Natural killer cell (primary cell): Measurements from ENCODE around the gene CSPG5. TPM values are rescaled to one million over a fixed set of nuclear protein-coding genes. Genes with fewer than 3 reads are reported as not detected.
A peak's percentile ranks its signal among the peaks of the same experiment; 100 is the strongest.

Experiments
- ATAC-seq, 3 donors: fragments of 150-1000 bp in 2 of 3; fragments of 200-7000 bp in 1 of 3; cut with Tn5 transposase; 1 replicate in 1 of 3; 2 replicates in 2 of 3; pipeline ENCODE4 v1.10.0; 2021; ENCODE audit warnings: mild to moderate bottlenecking in 2 of 3, moderate library complexity in 2 of 3
- DNase-seq, 2 donors: peaks; one replicate each; pipeline versions ENCODE4 v3.0.0 to v3.0.0-alpha.2; 2013 to 2021; ENCODE audit warnings: mixed read lengths in 1 of 2
- H3K27ac ChIP-seq: one replicate; pipeline ENCODE4 v1.5.1; 2013; ENCODE audit warnings: mild to moderate bottlenecking, low read length
- H3K27me3 ChIP-seq: one replicate; pipeline ENCODE4 v1.6.1; 2013; ENCODE audit warnings: low read length; ENCODE audit not compliant: control insufficient read depth, insufficient read depth
- H3K36me3 ChIP-seq: one replicate; pipeline ENCODE4 v1.6.1; 2013; ENCODE audit warnings: low read length; ENCODE audit not compliant: control insufficient read depth, insufficient read depth
- H3K4me1 ChIP-seq: one replicate; pipeline ENCODE4 v1.6.1; 2013; ENCODE audit warnings: low read length; ENCODE audit not compliant: control insufficient read depth, insufficient read depth
- H3K4me3 ChIP-seq: one replicate; pipeline ENCODE4 v1.5.1; 2013; ENCODE audit warnings: low read length
- H3K9me3 ChIP-seq: one replicate; pipeline ENCODE4 v1.6.1; 2013; ENCODE audit warnings: low read length; ENCODE audit not compliant: control insufficient read depth, insufficient read depth
- H3K27ac Mint-ChIP-seq, 2 donors: one replicate each; pipeline ENCODE4 v1.8.0; 2022; ENCODE audit warnings: mild to moderate bottlenecking in 2 of 2, mixed read lengths in 2 of 2, moderate library complexity in 1 of 2
- H3K27me3 Mint-ChIP-seq, 2 donors: one replicate each; pipeline ENCODE4 v1.8.0; 2022; ENCODE audit warnings: low read depth in 2 of 2, mixed read lengths in 2 of 2
- H3K36me3 Mint-ChIP-seq: one replicate; pipeline ENCODE4 v1.8.0; 2022; ENCODE audit warnings: mixed read lengths
- H3K4me1 Mint-ChIP-seq, 2 donors: one replicate each; pipeline ENCODE4 v1.8.0; 2022; ENCODE audit warnings: mixed read lengths in 2 of 2
- H3K4me3 Mint-ChIP-seq: one replicate; pipeline ENCODE4 v1.8.0; 2022; ENCODE audit warnings: mild to moderate bottlenecking, moderate library complexity, mixed read lengths
- H3K9me3 Mint-ChIP-seq, 2 donors: one replicate each; pipeline ENCODE4 v1.8.0; 2022; ENCODE audit warnings: mixed read lengths in 2 of 2
- CTCF ChIP-seq: fragments of 200-600 bp; IDR thresholded peaks from one replicate; pipeline ENCODE4 v1.8.0; 2022; ENCODE audit warnings: antibody characterized with exemption
- WGBS: methylation state at CpG from one replicate; pipeline ENCODE4 v1.1.7; 2013; ENCODE audit warnings: missing lambda C conversion rate; ENCODE audit not compliant: insufficient coverage; 5-methylcytosine and 5-hydroxymethylcytosine counted together
- intact Hi-C: fragments of 100-400 bp; cut with micrococcal nuclease; formaldehyde crosslinking; loops from one replicate; pipeline ENCODE4 v1.14.2; 2022
- total RNA-seq, 4 donors: library from RNA; stranded (reverse); fragments of 120-200 nt in 1 of 4; gene quantifications; one replicate each; pipeline versions ENCODE4 v1.2.3 to v1.2.4, GENCODE V29; 2013 to 2022

The CSPG5 gene
- total RNA-seq, 3 donors from 2014 or later (not counting 1 experiment from before 2014, with no cell fraction given), result 0.07 to 0.63 (median 0.23) TPM

GRCh38 chr3:47513125-47513929, 65.3 kb downstream of the CSPG5 start, which contains the start of gene ELP6:
Gene ELP6 (minus strand): TSS chr3:47513712. CDS start chr3:47513590, 122 bp downstream.
- H3K36me3 Mint-ChIP-seq, result no peaks in the 10 kb centered on the region
- Histone ChIP-seq H3K27ac (peak within 1 kb of the TSS; percentile 76), H3K36me3 (peaks cover 14% of the 10 kb centered on the region), H3K9me3 (no peaks in the 10 kb centered on the region), H3K4me3 (peak within 1 kb of the TSS; percentile 65), H3K4me1 (peaks cover 14% of the 10 kb centered on the region), H3K27me3 (no peaks in the 10 kb centered on the region)
- intact Hi-C loops, result loop anchor here (1.0 to 5.0 kb wide), 4 partner anchors 37 to 289 kb away; partner anchors contain the start of gene DHX30
- peak within 1 kb of the TSS; percentile 92 for H3K4me3 Mint-ChIP-seq
- no peaks in the 10 kb centered on the region for H3K27me3 Mint-ChIP-seq
- under 1% methylated on average over 71 of the region's 71 CpGs for WGBS
- peak within 1 kb of the TSS; percentile 91 to 93 for H3K27ac Mint-ChIP-seq
- peak; percentile 61 for TF ChIP-seq CTCF
- peaks cover 0 to 17% of the 10 kb centered on the region in 2 donors for H3K4me1 Mint-ChIP-seq
- peak; percentile 94 to 99 (median 94) for ATAC-seq
- H3K9me3 Mint-ChIP-seq, result no peaks in the 10 kb centered on the region
- peak; percentile 95 to 100 for DNase-seq

GRCh38 chr3:47512416-47513124, 66.1 kb downstream of the CSPG5 start:
- Mint-ChIP-seq H3K4me1 (peaks cover 0 to 17% of the 10 kb centered on the region in 2 donors), H3K4me3 (peak overlapping the region; percentile 92), H3K27ac (peak overlapping the region; percentile 91 to 93), H3K36me3 (no peaks in the 10 kb centered on the region), H3K9me3 (no peaks in the 10 kb centered on the region), H3K27me3 (no peaks in the 10 kb centered on the region)
- no peak for TF ChIP-seq CTCF
- Histone ChIP-seq H3K4me3 (peak overlapping the region; percentile 65), H3K27me3 (no peaks in the 10 kb centered on the region), H3K4me1 (peaks cover 14% of the 10 kb centered on the region), H3K36me3 (peaks cover 14% of the 10 kb centered on the region), H3K9me3 (no peaks in the 10 kb centered on the region), H3K27ac (peak overlapping the region; percentile 76)
- ATAC-seq, result no peak
- 11% methylated on average over 31 of the region's 36 CpGs for WGBS
- peak; percentile 17 to 51 for DNase-seq
- intact Hi-C loops, result loop anchor here (1.0 to 5.0 kb wide), 4 partner anchors 36 to 290 kb away; partner anchors contain the start of gene DHX30

Other genes with a start within 250 kb of the CSPG5 start
- gene PTPN23, start 197.8 kb downstream of the CSPG5 start, total RNA-seq, result 10 to 100 TPM; 49.3 to 73.6 (median 52.0) TPM
- gene SCAP, start 102.9 kb downstream of the CSPG5 start, total RNA-seq, result 100 to 1,000 TPM in 1 of 3 donors, 10 to 100 TPM in 2; 63.9 to 104 (median 82.7) TPM
- 10 to 100 TPM; 18.1 to 37.4 (median 33.4) TPM for gene ELP6, start 65.2 kb downstream of the CSPG5 start, total RNA-seq
- 100 to 1,000 TPM in 2 of 3 donors, 10 to 100 TPM in 1; 96.1 to 108 (median 102) TPM for gene SMARCC1, start 203.0 kb upstream of the CSPG5 start, total RNA-seq
- 10 to 100 TPM; 72.0 to 83.4 (median 82.1) TPM for gene DHX30, start 224.3 kb upstream of the CSPG5 start, total RNA-seq